Measurements from ENCODE around the gene MMP28. TPM values are rescaled to one million over a fixed set of nuclear protein-coding genes. Genes with fewer than 3 reads are reported as not detected.

The MMP28 gene
- total RNA-seq, 2 donors from 2014 or later, result 62.5 to 66.7 TPM

- Histone ChIP-seq H3K4me1 (no peaks in the 10 kb centered on the region), H3K27ac (no peak overlapping the region), H3K9ac (ENCODE audit: low read depth in 2 of 2, low read length in 2 of 2) (peak overlapping the region in 1 of 2 donors; percentile 66), H3K4me3 (no peak overlapping the region), H3K36me3 (no peaks in the 10 kb centered on the region), H3K9me3 (no peaks in the 10 kb centered on the region), H3K27me3 (no peaks in the 10 kb centered on the region)
- no peak for DNase-seq
- TF ChIP-seq CTCF (IDR thresholded peaks at IDR 0.05), result no peak
- intact Hi-C loops (cut with DNase I), result no loop called here
Observed at GRCh38 chr17:35773129-35773528, 22.3 kb downstream of the MMP28 start.

- Histone ChIP-seq H3K9me3 (no peaks in the 10 kb centered on the region), H3K4me1 (peaks cover 2% of the 10 kb centered on the region), H3K27me3 (no peaks in the 10 kb centered on the region), H3K4me3 (no peak overlapping the region), H3K27ac (no peak overlapping the region), H3K36me3 (no peaks in the 10 kb centered on the region), H3K9ac (ENCODE audit: low read depth in 2 of 2, low read length in 2 of 2) (no peak overlapping the region)
- TF ChIP-seq CTCF (IDR thresholded peaks at IDR 0.05), result no peak
- intact Hi-C loops (cut with DNase I), result no loop called here
- DNase-seq, result no peak
Observed at GRCh38 chr17:35769895-35770486, 25.4 kb downstream of the MMP28 start.

- no peak for DNase-seq
- no peaks in the 10 kb centered on the region for H3K36me3 ChIP-seq
- no peaks in the 10 kb centered on the region for H3K27me3 ChIP-seq
- H3K27ac ChIP-seq, result no peak overlapping the region
- no peaks in the 10 kb centered on the region for H3K9me3 ChIP-seq
- H3K4me1 ChIP-seq, result peaks cover 6% of the 10 kb centered on the region
- no peak overlapping the region for H3K9ac ChIP-seq (ENCODE audit: low read depth in 2 of 2, low read length in 2 of 2)
- no peak for TF ChIP-seq CTCF (IDR thresholded peaks at IDR 0.05)
- H3K4me3 ChIP-seq, result no peak overlapping the region
- intact Hi-C loops (cut with DNase I), result no loop called here
Observed at GRCh38 chr17:35768797-35769196, 26.6 kb downstream of the MMP28 start.

GRCh38 chr17:35766903-35767510 is 28.4 kb downstream of the MMP28 start:
- intact Hi-C loops (cut with DNase I), result no loop called here

GRCh38 chr17:35766489-35766877 is 29.0 kb downstream of the MMP28 start:
- H3K27me3 ChIP-seq, result no peaks in the 10 kb centered on the region
- peaks cover 6% of the 10 kb centered on the region for H3K4me1 ChIP-seq
- H3K9me3 ChIP-seq, result no peaks in the 10 kb centered on the region
- no peak for TF ChIP-seq CTCF (IDR thresholded peaks at IDR 0.05)
- no peak overlapping the region for H3K27ac ChIP-seq
- no peaks in the 10 kb centered on the region for H3K36me3 ChIP-seq
- no peak for DNase-seq
- no peak overlapping the region for H3K9ac ChIP-seq (ENCODE audit: low read depth in 2 of 2, low read length in 2 of 2)
- intact Hi-C loops (cut with DNase I), result no loop called here
- no peak overlapping the region for H3K4me3 ChIP-seq

More at GRCh38 chr17:35766903-35767510, 28.4 kb downstream of the MMP28 start:
- TF ChIP-seq CTCF (IDR thresholded peaks at IDR 0.05), result peak; percentile 33
- no peak for DNase-seq
- Histone ChIP-seq H3K27me3 (no peaks in the 10 kb centered on the region), H3K9me3 (no peaks in the 10 kb centered on the region), H3K4me1 (peaks cover 6% of the 10 kb centered on the region), H3K4me3 (no peak overlapping the region), H3K36me3 (no peaks in the 10 kb centered on the region), H3K27ac (no peak overlapping the region), H3K9ac (ENCODE audit: low read depth in 2 of 2, low read length in 2 of 2) (no peak overlapping the region)
